HEK293 (cell line): ENCODE results near the gene SAMD11.

Source experiments
- CTCF ChIA-PET: fragments of 350-600 bp; formaldehyde crosslinking; extraction: SDS; loops from one replicate; lab custom pipeline; 2021; ENCODE audit warnings: antibody characterized with exemption; lab: Yijun Ruan, JAX
- POLR2A ChIA-PET: fragments of 300-600 bp; formaldehyde crosslinking; extraction: SDS; loops from one replicate; lab custom pipeline; 2020; ENCODE audit warnings: antibody characterized with exemption, inconsistent platforms; lab: Yijun Ruan, JAX
- H3K27ac ChIP-seq: fragments of 200-500 bp; sonication (Bioruptor generic); 2 replicates; pipeline ENCODE4 v1.5.1; 2014; ENCODE audit warnings: low read depth, low read length, control low read depth, inconsistent platforms; ENCODE audit errors: extremely low read depth
- H3K36me3 ChIP-seq, 2 experiments: fragments of 200-500 bp in 1 of 2; sonication (Bioruptor generic) in 1 of 2; 1 replicate in 1 of 2; 2 replicates in 1 of 2; pipeline ENCODE4 v1.5.1; 2014 to 2017; ENCODE audit warnings: inconsistent platforms in 2 of 2, low read length in 2 of 2; ENCODE audit not compliant: control insufficient read depth in 2 of 2, insufficient read depth in 1 of 2
- H3K4me1 ChIP-seq: fragments of 200-500 bp; sonication (Bioruptor generic); 2 replicates; pipeline ENCODE4 v1.5.1; 2014; ENCODE audit warnings: mild to moderate bottlenecking, low read length, inconsistent platforms; ENCODE audit not compliant: control insufficient read depth, insufficient read depth
- H3K4me3 ChIP-seq: 2 replicates; pipeline ENCODE4 v1.5.1; 2011; ENCODE audit warnings: low read depth, mild to moderate bottlenecking, control low read depth, low read length, moderate library complexity
- H3K9me3 ChIP-seq: fragments of 200-500 bp; sonication (Bioruptor generic); 2 replicates; pipeline ENCODE4 v1.5.1; 2014; ENCODE audit warnings: low read depth, low read length, inconsistent platforms; ENCODE audit not compliant: control insufficient read depth, insufficient read depth
- GLIS1 ChIP-seq: fragments of 450-650 bp; formaldehyde crosslinking; IDR thresholded peaks from 2 replicates; pipeline ENCODE4 v1.5.1; 2016; ENCODE audit warnings: missing biosample characterization, missing genetic modification characterization
- GLIS2 ChIP-seq: fragments of 450-650 bp; formaldehyde crosslinking; IDR thresholded peaks from 2 replicates; pipeline ENCODE4 v1.5.1; 2016; ENCODE audit warnings: missing biosample characterization, missing genetic modification characterization
- HOXA7 ChIP-seq: sonication (generic); formaldehyde crosslinking; IDR thresholded peaks from 2 replicates; pipeline ENCODE4 v1.8.1; 2022; ENCODE audit warnings: missing genetic modification reagents, borderline replicate concordance
- KLF16 ChIP-seq: fragments of 450-650 bp; formaldehyde crosslinking; IDR thresholded peaks from 2 replicates; pipeline ENCODE4 v1.5.1; 2017; ENCODE audit warnings: missing biosample characterization, missing genetic modification characterization
- KLF9 ChIP-seq: fragments of 450-650 bp; formaldehyde crosslinking; IDR thresholded peaks from 2 replicates; pipeline ENCODE4 v1.5.1; 2016; ENCODE audit warnings: missing biosample characterization, missing genetic modification characterization, low read depth
- SCRT1 ChIP-seq: fragments of 450-650 bp; formaldehyde crosslinking; IDR thresholded peaks from 2 replicates; pipeline ENCODE4 v1.5.1; 2016; ENCODE audit warnings: missing biosample characterization, missing genetic modification characterization, borderline replicate concordance
- SCRT2 ChIP-seq: fragments of 450-650 bp; formaldehyde crosslinking; IDR thresholded peaks from 2 replicates; pipeline ENCODE4 v1.5.1; 2016; ENCODE audit warnings: missing biosample characterization, missing genetic modification characterization
- SP2 ChIP-seq: fragments of 450-650 bp; formaldehyde crosslinking; IDR thresholded peaks from 2 replicates; pipeline ENCODE4 v1.5.1; 2016; ENCODE audit warnings: missing biosample characterization, missing genetic modification characterization
- YY1 ChIP-seq: fragments of 450-650 bp; formaldehyde crosslinking; IDR thresholded peaks from 2 replicates; pipeline ENCODE4 v1.5.1; 2018; ENCODE audit warnings: missing biosample characterization, missing genetic modification characterization
- ZEB2 ChIP-seq: fragments of 450-650 bp; formaldehyde crosslinking; IDR thresholded peaks from 2 replicates; pipeline ENCODE4 v1.5.1; 2016; ENCODE audit warnings: missing biosample characterization, missing genetic modification characterization
- ZFP69B ChIP-seq: fragments of 450-650 bp; formaldehyde crosslinking; IDR thresholded peaks from 2 replicates; pipeline ENCODE4 v1.5.1; 2016; ENCODE audit warnings: missing biosample characterization, missing genetic modification characterization
- ZNF112 ChIP-seq: fragments of 450-650 bp; formaldehyde crosslinking; IDR thresholded peaks from 2 replicates; pipeline ENCODE4 v1.5.0; 2017; ENCODE audit warnings: missing biosample characterization, missing genetic modification characterization
- ZNF23 ChIP-seq: fragments of 450-650 bp; formaldehyde crosslinking; IDR thresholded peaks from 2 replicates; pipeline ENCODE4 v1.5.1; 2016; ENCODE audit warnings: missing biosample characterization, missing genetic modification characterization, borderline replicate concordance
- ZNF248 ChIP-seq: fragments of 450-650 bp; formaldehyde crosslinking; IDR thresholded peaks from 2 replicates; pipeline ENCODE4 v1.5.1; 2017; ENCODE audit warnings: missing biosample characterization, missing genetic modification characterization
- ZNF292 ChIP-seq: fragments of 450-650 bp; formaldehyde crosslinking; IDR thresholded peaks from 2 replicates; pipeline ENCODE4 v1.5.1; 2016; ENCODE audit warnings: low read depth, missing biosample characterization, missing genetic modification characterization, borderline replicate concordance
- ZNF311 ChIP-seq: fragments of 450-650 bp; formaldehyde crosslinking; IDR thresholded peaks from 2 replicates; pipeline ENCODE4 v1.5.1; 2017; ENCODE audit warnings: missing biosample characterization, missing genetic modification characterization, borderline replicate concordance
- ZNF404 ChIP-seq: fragments of 450-650 bp; formaldehyde crosslinking; IDR thresholded peaks from 2 replicates; pipeline ENCODE4 v1.5.1; 2017; ENCODE audit warnings: missing biosample characterization, missing genetic modification characterization
- ZNF423 ChIP-seq: fragments of 450-650 bp; formaldehyde crosslinking; IDR thresholded peaks from 2 replicates; pipeline ENCODE4 v1.5.1; 2016; ENCODE audit warnings: missing biosample characterization, missing genetic modification characterization
- ZNF433 ChIP-seq: fragments of 450-650 bp; formaldehyde crosslinking; IDR thresholded peaks from 2 replicates; pipeline ENCODE4 v1.5.1; 2016; ENCODE audit warnings: missing biosample characterization, missing genetic modification characterization, low read depth
- ZNF529 ChIP-seq: fragments of 450-650 bp; formaldehyde crosslinking; IDR thresholded peaks from 2 replicates; pipeline ENCODE4 v1.5.1; 2017; ENCODE audit warnings: missing genetic modification characterization, missing biosample characterization; ENCODE audit not compliant: insufficient replicate concordance
- ZNF549 ChIP-seq: fragments of 450-650 bp; IDR thresholded peaks from 2 replicates; pipeline ENCODE4 v1.5.1; 2018; ENCODE audit warnings: missing biosample characterization, missing genetic modification characterization, mild to moderate bottlenecking, inconsistent platforms, moderate library complexity
- ZNF600 ChIP-seq: fragments of 450-650 bp; formaldehyde crosslinking; IDR thresholded peaks from 2 replicates; pipeline ENCODE4 v1.5.1; 2016; ENCODE audit warnings: missing biosample characterization, missing genetic modification characterization
- ZNF664 ChIP-seq: fragments of 450-650 bp; formaldehyde crosslinking; IDR thresholded peaks from 2 replicates; pipeline ENCODE4 v1.5.1; 2016; ENCODE audit warnings: missing biosample characterization, missing genetic modification characterization
- ZNF707 ChIP-seq: fragments of 450-650 bp; formaldehyde crosslinking; IDR thresholded peaks from 2 replicates; pipeline ENCODE4 v1.5.1; 2016; ENCODE audit warnings: missing biosample characterization, missing genetic modification characterization
- ZNF76 ChIP-seq: fragments of 450-650 bp; formaldehyde crosslinking; IDR thresholded peaks from 2 replicates; pipeline ENCODE4; 2016; ENCODE audit warnings: low read depth, missing biosample characterization, missing genetic modification characterization, borderline replicate concordance
- TF ChIP-seq, protein P1 (sequence below): fragments of 450-650 bp; formaldehyde crosslinking; optimal IDR thresholded peaks from 2 replicates; pipeline ENCODE3; 2016; ENCODE audit warnings: missing biosample characterization, mild to moderate bottlenecking, missing genetic modification characterization
- TF ChIP-seq, protein P2 (sequence below): fragments of 450-650 bp; formaldehyde crosslinking; IDR thresholded peaks from 2 replicates; pipeline ENCODE4 v1.5.1; 2016; ENCODE audit warnings: missing biosample characterization, missing genetic modification characterization
- TF ChIP-seq, protein P3 (sequence below): fragments of 450-650 bp; formaldehyde crosslinking; IDR thresholded peaks from 2 replicates; pipeline ENCODE4 v1.5.1; 2017; ENCODE audit warnings: missing biosample characterization, missing genetic modification characterization

SAMD11 gene

DNA sequence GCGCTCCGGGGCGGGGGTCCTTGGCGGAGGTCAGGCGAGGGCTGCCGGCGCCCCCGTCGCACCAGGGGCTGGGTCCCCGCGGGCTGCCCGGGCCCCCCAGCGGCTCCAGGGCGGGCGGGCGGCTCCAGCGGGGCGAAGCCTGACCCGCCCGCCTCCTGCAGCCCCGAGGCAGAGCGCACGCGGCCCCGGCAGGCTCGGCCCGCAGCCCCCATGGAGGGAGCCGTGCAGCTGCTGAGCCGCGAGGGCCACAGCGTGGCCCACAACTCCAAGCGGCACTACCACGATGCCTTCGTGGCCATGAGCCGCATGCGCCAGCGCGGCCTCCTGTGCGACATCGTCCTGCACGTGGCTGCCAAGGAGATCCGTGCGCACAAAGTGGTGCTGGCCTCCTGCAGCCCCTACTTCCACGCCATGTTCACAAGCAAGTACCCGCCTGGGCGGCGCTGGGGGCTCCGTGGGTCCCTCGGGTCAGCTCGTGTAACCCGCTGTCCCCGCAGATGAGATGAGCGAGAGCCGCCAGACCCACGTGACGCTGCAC lies 37.5 kb downstream of the SAMD11 start (continued):
- TF ChIP-seq ZNF423 (tag by site-specific recombination) = no peak
- no peak for TF ChIP-seq ZNF292 (tag by site-specific recombination)
- TF ChIP-seq, protein P1, sequence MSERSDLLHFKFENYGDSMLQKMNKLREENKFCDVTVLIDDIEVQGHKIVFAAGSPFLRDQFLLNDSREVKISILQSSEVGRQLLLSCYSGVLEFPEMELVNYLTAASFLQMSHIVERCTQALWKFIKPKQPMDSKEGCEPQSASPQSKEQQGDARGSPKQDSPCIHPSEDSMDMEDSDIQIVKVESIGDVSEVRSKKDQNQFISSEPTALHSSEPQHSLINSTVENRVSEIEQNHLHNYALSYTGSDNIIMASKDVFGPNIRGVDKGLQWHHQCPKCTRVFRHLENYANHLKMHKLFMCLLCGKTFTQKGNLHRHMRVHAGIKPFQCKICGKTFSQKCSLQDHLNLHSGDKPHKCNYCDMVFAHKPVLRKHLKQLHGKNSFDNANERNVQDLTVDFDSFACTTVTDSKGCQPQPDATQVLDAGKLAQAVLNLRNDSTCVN (tag by site-specific recombination) = peak; percentile 26
- no peak for TF ChIP-seq GLIS1 (tag by site-specific recombination)
- TF ChIP-seq ZNF529 (tag by site-specific recombination) = no peak
- 0 out of 2 replicates have a peak, but pooled peaks have one; percentile 29 for TF ChIP-seq ZNF76 (tag by site-specific recombination)
- TF ChIP-seq ZNF112 = no peak
- no peak for TF ChIP-seq ZFP69B
- TF ChIP-seq KLF9 (tag by site-specific recombination) = no peak

DNA sequence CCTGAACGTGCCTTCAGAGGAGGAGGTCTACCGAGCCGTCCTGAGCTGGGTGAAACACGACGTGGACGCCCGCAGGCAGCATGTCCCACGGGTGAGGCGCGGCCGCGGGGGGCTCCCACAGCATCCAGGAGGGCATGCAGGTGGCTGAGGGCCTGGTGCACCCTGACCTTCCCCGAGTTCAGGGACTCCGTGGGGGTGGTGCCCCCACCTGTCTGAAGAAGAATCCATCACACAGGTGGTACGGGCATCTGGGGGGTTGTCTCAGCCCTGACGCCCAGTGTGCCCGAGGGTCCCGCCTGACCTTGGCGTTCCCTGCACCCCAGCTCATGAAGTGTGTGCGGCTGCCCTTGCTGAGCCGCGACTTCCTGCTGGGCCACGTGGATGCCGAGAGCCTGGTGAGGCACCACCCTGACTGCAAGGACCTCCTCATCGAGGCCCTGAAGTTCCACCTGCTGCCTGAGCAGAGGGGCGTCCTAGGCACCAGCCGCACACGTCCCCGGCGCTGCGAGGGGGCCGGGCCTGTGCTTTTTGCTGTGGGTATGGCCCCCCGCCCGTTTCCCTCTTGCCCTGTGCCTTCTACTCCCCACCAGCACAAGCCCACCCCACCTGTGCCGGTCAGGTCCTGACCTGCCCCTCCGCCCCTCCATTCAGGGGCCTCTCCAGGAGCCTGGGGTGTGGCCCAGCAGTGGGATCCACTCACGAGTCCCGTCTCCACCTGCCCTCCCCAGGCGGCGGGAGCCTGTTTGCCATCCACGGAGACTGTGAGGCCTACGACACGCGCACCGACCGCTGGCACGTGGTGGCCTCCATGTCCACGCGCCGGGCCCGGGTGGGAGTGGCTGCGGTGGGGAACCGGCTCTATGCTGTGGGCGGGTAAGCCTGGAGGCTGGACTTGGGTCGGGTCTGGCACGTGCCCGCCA lies 38.9 kb downstream of the SAMD11 start:
- no peak overlapping the region for H3K4me3 ChIP-seq
- POLR2A ChIA-PET = interaction anchor here (1.4 to 2.3 kb wide), 3 partner anchors 14 to 35 kb away, joined by 3 to 5 read pairs (median 5); no protein-coding TSS in a partner anchor

DNA sequence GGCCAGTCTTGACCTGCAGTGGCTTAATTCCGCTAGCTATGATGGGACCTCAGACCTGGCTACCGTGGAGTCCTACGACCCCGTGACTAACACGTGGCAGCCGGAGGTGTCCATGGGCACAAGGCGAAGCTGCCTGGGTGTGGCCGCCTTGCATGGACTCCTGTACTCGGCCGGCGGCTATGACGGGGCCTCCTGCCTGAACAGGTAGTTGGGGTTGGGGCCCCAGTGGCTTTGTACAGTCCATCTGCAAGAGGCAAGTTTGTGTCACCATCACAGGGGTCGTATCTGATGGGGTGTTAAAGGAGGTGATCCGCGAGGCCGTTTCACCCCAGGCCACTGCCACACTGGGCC lies 39.6 kb downstream of the SAMD11 start:
- H3K4me3 ChIP-seq = no peak overlapping the region
- TF ChIP-seq, protein P1 (tag by site-specific recombination) = no peak
- no peak for TF ChIP-seq ZNF404 (tag by site-specific recombination)
- no peak for TF ChIP-seq ZNF248 (tag by site-specific recombination)
- no peak for TF ChIP-seq KLF16
- TF ChIP-seq ZNF311 (tag by site-specific recombination) = no peak
- TF ChIP-seq ZNF549 (tag by site-specific recombination) = no peak
- no peak for TF ChIP-seq YY1 (tag by site-specific recombination)
- no peak for TF ChIP-seq ZNF664 (tag by site-specific recombination)
- no peak for TF ChIP-seq ZEB2 (tag by site-specific recombination)
- no peak for TF ChIP-seq ZNF600 (tag by site-specific recombination)
- no peak for TF ChIP-seq ZNF23 (tag by site-specific recombination)
- no peak for TF ChIP-seq ZNF433 (tag by site-specific recombination)
- ChIA-PET CTCF (no interaction called here), POLR2A (interaction anchor here (1.4 to 2.3 kb wide), 2 partner anchors 13 to 21 kb away, joined by 3 to 5 read pairs; no protein-coding TSS in a partner anchor)
- H3K36me3 ChIP-seq = peaks cover 0 to 38% of the 10 kb centered on the region in 2 experiments; a peak in 1 of 3 replicates
- no peaks in the 10 kb centered on the region for H3K9me3 ChIP-seq
- H3K27ac ChIP-seq = no peak overlapping the region
- H3K4me1 ChIP-seq = peaks cover 5% of the 10 kb centered on the region

More for the DNA sequence above, 38.9 kb downstream of the SAMD11 start:
- H3K36me3 ChIP-seq = peaks cover 0 to 39% of the 10 kb centered on the region in 2 experiments; a peak in 2 of 3 replicates
- CTCF ChIA-PET = interaction anchor here (0.7 to 0.8 kb wide), 2 partner anchors 27 to 103 kb away, joined by 3 to 5 read pairs; no protein-coding TSS in a partner anchor
- H3K4me1 ChIP-seq = peaks cover 5% of the 10 kb centered on the region
- TF ChIP-seq, protein P2, sequence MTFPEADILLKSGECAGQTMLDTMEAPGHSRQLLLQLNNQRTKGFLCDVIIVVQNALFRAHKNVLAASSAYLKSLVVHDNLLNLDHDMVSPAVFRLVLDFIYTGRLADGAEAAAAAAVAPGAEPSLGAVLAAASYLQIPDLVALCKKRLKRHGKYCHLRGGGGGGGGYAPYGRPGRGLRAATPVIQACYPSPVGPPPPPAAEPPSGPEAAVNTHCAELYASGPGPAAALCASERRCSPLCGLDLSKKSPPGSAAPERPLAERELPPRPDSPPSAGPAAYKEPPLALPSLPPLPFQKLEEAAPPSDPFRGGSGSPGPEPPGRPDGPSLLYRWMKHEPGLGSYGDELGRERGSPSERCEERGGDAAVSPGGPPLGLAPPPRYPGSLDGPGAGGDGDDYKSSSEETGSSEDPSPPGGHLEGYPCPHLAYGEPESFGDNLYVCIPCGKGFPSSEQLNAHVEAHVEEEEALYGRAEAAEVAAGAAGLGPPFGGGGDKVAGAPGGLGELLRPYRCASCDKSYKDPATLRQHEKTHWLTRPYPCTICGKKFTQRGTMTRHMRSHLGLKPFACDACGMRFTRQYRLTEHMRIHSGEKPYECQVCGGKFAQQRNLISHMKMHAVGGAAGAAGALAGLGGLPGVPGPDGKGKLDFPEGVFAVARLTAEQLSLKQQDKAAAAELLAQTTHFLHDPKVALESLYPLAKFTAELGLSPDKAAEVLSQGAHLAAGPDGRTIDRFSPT (tag by site-specific recombination) = 0 out of 2 replicates have a peak, but pooled peaks have one; percentile 32
- peak; percentile 24; the same call in 1 of the 2 replicates for TF ChIP-seq SP2 (tag by site-specific recombination)
- TF ChIP-seq, protein P3, sequence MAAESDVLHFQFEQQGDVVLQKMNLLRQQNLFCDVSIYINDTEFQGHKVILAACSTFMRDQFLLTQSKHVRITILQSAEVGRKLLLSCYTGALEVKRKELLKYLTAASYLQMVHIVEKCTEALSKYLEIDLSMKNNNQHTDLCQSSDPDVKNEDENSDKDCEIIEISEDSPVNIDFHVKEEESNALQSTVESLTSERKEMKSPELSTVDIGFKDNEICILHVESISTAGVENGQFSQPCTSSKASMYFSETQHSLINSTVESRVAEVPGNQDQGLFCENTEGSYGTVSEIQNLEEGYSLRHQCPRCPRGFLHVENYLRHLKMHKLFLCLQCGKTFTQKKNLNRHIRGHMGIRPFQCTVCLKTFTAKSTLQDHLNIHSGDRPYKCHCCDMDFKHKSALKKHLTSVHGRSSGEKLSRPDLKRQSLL (tag by site-specific recombination) = peak; percentile 47; the same call in 1 of the 2 replicates
- peak; percentile 57; the same call in 1 of the 2 replicates for TF ChIP-seq SCRT1 (tag by site-specific recombination)
- no peak for TF ChIP-seq ZNF707 (tag by site-specific recombination)
- 0 out of 2 replicates have a peak, but pooled peaks have one; percentile 17 for TF ChIP-seq ZNF600 (tag by site-specific recombination)
- TF ChIP-seq GLIS2 (tag by site-specific recombination) = peak; percentile 54; the same call in 1 of the 2 replicates
- TF ChIP-seq SCRT2 (tag by site-specific recombination) = peak; percentile 58
- TF ChIP-seq HOXA7 (CRISPR knock-in tag) = no peak
- H3K27ac ChIP-seq = no peak overlapping the region
- no peaks in the 10 kb centered on the region for H3K9me3 ChIP-seq
